ENCODE measurements around the gene SLC38A9. TPM values are rescaled to one million over a fixed set of nuclear protein-coding genes. Genes with fewer than 3 reads are reported as not detected.

Gene SLC38A9
- total RNA-seq, 3 donors from 2014 or later: 20.2 to 28.1 (median 20.6) TPM

DNA sequence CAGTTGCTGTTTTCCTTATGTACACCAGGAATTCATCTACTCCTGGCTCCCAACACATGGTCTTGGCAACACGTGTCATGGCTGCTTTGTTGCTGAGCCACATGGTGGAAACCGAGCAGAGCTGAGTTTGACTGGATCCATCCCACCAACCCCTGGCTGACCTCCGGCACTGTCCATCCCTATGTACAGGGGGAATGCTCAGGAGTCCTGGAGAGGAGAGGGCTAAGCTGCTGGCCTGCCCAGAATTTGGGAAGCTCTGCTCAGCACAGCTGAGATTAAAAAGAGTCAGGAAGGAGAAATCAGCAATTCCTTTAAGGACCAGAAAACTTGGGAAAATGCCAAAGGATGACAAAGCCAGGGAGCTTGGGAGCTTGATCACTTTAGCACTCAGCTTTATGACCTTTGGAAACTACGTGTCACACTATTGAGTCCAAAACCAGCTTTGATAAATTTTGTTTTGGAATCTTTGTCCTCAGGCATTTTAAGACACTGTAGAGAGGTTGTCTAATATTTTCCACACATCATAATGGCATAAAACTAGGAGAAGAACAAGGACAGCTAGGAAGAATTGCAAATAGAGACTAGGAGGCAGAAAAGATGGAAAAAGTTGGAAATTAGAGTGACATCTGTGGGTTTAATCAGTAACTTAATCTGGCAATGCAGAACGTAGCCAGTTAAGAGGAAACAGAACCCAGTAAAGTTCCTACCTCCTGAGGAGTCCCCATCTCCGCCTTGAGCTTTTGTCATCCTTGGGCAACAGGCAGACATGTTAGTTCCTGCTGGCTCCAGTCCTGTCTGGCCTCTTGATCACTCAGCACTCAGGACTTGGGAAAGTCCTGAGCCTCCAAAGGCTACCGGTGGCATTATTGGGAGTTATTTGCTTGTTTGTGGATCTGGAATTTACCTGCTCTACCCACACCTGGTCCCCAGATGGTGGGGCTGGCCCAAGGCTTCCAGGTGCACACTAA lies 114.8 kb downstream of the SLC38A9 start:
- peaks cover 41% of the 10 kb centered on the region for H3K4me1 ChIP-seq (ENCODE audit: low read depth)

DNA sequence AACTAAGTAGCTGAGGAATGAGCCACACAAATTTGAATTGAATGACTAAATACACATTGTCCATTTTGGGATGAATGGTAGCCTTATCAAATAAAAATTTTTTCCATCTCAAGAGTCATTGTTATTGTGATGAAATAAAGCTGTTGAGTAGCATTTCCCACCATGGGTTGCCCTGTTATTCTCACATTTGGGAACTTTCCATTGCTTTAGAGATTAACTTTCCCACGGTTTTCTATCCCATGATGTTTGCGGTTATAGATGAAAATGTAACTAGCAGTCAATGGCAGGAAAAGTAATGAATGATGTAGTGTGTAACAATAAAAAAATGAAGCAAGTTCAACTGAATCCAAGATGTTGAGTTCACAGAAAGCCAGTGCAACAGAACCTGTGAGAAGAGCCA lies 117.5 kb downstream of the SLC38A9 start:
- intact Hi-C loops (cut with DNase I, micrococcal nuclease): no loop called here
- Histone ChIP-seq H3K36me3 (ENCODE audit: low read depth) (no peaks in the 10 kb centered on the region), H3K4me1 (ENCODE audit: low read depth) (peaks cover 15% of the 10 kb centered on the region), H3K9me3 (no peaks in the 10 kb centered on the region), H3K4me3 (no peak overlapping the region)
- TF ChIP-seq, protein P1, sequence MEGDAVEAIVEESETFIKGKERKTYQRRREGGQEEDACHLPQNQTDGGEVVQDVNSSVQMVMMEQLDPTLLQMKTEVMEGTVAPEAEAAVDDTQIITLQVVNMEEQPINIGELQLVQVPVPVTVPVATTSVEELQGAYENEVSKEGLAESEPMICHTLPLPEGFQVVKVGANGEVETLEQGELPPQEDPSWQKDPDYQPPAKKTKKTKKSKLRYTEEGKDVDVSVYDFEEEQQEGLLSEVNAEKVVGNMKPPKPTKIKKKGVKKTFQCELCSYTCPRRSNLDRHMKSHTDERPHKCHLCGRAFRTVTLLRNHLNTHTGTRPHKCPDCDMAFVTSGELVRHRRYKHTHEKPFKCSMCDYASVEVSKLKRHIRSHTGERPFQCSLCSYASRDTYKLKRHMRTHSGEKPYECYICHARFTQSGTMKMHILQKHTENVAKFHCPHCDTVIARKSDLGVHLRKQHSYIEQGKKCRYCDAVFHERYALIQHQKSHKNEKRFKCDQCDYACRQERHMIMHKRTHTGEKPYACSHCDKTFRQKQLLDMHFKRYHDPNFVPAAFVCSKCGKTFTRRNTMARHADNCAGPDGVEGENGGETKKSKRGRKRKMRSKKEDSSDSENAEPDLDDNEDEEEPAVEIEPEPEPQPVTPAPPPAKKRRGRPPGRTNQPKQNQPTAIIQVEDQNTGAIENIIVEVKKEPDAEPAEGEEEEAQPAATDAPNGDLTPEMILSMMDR (IDR thresholded peaks at IDR 0.05): no peak
- DNase-seq (no peak), ATAC-seq (no peak)

More for the DNA sequence above, 114.8 kb downstream of the SLC38A9 start:
- intact Hi-C loops (cut with DNase I, micrococcal nuclease): no loop called here
- Histone ChIP-seq H3K4me3 (no peak overlapping the region), H3K36me3 (ENCODE audit: low read depth) (no peaks in the 10 kb centered on the region), H3K9me3 (no peaks in the 10 kb centered on the region)
- DNase-seq: peak in 2 of 3 donors; percentile 40 to 57
- peak; percentile 53 for ATAC-seq
- TF ChIP-seq, protein P1 (IDR thresholded peaks at IDR 0.05): no peak

DNA sequence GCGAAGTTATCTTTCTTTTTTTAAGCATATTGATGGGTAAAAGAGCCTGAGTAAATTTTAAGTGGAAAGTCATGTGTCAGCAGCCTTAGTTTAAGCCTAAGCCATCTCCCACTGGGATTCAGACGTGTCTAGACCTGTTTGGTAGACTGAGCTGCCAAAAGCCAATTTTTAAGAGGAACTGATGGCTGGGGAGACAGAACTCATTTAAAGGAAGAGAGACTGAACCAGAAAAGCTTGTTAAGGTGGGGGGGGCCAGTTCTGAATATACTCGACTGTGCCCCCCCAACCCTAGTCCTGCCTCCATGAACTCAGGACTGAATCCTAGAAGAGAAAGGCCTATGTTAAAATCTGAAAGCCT lies 119.0 kb downstream of the SLC38A9 start:
- TF ChIP-seq, protein P1 (IDR thresholded peaks at IDR 0.05): no peak
- H3K4me3 ChIP-seq: no peak overlapping the region
- no peaks in the 10 kb centered on the region for H3K36me3 ChIP-seq (ENCODE audit: low read depth)
- no peaks in the 10 kb centered on the region for H3K9me3 ChIP-seq
- no peak for DNase-seq
- intact Hi-C loops (cut with DNase I, micrococcal nuclease): no loop called here
- peaks cover 10% of the 10 kb centered on the region for H3K4me1 ChIP-seq (ENCODE audit: low read depth)
- ATAC-seq: no peak

DNA sequence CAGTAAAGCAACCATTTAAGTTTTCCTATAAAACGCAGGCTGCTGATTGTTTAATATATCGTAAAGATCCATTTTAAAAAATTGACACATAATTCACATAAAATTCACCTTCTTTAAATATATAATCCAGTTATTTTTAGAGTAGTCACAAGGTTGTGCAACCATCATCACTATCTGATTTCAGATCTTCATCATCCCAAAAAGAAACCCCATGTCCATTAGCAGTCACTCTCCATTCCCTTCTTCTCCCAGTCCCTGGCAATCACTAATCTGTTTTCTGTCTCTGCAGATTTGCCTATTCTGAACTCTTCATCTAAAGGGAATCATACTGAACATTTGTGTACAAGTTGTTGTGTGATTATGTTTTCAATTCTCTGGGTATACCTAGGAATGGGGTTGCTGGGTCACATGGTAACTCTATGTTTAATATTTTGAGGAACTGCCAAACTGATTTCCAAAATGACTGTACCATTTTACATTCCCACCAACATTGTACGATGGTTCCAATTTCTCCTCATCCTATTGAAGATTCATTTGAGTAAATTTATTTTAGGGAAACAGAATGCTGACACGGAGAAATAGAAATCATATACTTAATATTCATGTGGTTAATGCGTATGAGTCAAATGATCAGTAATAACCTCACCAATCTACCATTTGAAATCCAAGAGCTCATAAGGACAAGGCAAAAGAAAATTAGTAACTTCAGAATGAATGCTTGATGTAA lies 119.6 kb downstream of the SLC38A9 start:
- no peaks in the 10 kb centered on the region for H3K9me3 ChIP-seq
- no peak for ATAC-seq
- DNase-seq: no peak
- peaks cover 5% of the 10 kb centered on the region for H3K4me1 ChIP-seq (ENCODE audit: low read depth)
- intact Hi-C loops (cut with DNase I, micrococcal nuclease): no loop called here
- TF ChIP-seq, protein P1 (IDR thresholded peaks at IDR 0.05): no peak
- no peaks in the 10 kb centered on the region for H3K36me3 ChIP-seq (ENCODE audit: low read depth)
- H3K4me3 ChIP-seq: no peak overlapping the region

DNA sequence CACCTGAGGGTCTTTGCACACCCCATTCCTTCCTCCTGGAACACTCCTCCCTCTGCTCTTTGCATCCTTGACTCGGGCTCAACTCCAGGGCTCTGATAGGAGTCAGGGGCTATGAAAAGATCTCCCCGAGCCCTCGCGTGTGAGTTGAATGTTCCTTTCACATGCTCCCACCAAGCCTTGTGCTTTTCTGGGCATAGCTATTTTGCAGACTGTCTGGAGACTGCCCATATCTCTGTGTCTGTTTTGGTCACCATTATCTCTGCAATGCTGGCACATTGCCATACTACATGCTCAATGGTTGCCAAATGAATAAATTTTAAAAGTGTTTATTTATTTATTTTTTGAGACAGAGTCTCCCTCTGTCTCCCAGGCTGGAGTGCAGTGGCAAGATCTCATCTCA lies 120.4 kb downstream of the SLC38A9 start:
- TF ChIP-seq, protein P1 (IDR thresholded peaks at IDR 0.05): no peak
- no peak for ATAC-seq
- intact Hi-C loops (cut with DNase I, micrococcal nuclease): no loop called here

More for the DNA sequence above, 120.4 kb downstream of the SLC38A9 start:
- no peaks in the 10 kb centered on the region for H3K36me3 ChIP-seq (ENCODE audit: low read depth)
- no peak overlapping the region for H3K4me3 ChIP-seq
- no peak for DNase-seq
- H3K9me3 ChIP-seq: no peaks in the 10 kb centered on the region
- no peaks in the 10 kb centered on the region for H3K4me1 ChIP-seq (ENCODE audit: low read depth)
